Ovary (tissue), 3 donors: Measurements from ENCODE around the gene FTCD.

Experiments
- POLR2A ChIP-seq: fragments of 450-650 bp; IDR thresholded peaks from one replicate; pipeline ENCODE4 v1.6.1; 2017; ENCODE audit warnings: antibody characterized with exemption, mild to moderate bottlenecking, moderate library complexity
- TF ChIP-seq, protein P1 (sequence below), 3 donors: fragments of 450-650 bp in 2 of 3; fragments of 200-600 bp in 1 of 3; IDR thresholded peaks; one replicate each; pipeline versions ENCODE4 v1.5.1 to v1.8.0; 2016 to 2022; ENCODE audit warnings: antibody characterized with exemption in 3 of 3, mild to moderate bottlenecking in 1 of 3
- donor health status: DM: no; HTN: no; CAD: no.

DNA sequence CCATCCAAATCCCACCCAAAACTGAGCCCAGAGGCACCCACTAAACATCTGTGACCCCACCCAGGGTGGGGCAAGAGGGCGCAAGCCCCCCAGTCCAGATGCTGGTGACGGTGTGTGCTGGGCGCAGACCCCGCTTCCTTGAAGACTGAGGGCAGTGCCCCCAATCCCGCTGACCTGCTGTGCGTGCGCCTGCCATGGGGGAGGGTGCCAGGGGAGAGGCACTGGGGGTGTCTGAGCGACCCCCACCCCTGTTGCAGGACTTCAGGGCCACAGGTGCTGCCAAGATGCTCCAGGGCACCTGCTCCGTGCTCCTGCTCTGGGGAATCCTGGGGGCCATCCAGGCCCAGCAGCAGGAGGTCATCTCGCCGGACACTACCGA lies 44.2 kb downstream of the FTCD start:
- TF ChIP-seq, protein P1, sequence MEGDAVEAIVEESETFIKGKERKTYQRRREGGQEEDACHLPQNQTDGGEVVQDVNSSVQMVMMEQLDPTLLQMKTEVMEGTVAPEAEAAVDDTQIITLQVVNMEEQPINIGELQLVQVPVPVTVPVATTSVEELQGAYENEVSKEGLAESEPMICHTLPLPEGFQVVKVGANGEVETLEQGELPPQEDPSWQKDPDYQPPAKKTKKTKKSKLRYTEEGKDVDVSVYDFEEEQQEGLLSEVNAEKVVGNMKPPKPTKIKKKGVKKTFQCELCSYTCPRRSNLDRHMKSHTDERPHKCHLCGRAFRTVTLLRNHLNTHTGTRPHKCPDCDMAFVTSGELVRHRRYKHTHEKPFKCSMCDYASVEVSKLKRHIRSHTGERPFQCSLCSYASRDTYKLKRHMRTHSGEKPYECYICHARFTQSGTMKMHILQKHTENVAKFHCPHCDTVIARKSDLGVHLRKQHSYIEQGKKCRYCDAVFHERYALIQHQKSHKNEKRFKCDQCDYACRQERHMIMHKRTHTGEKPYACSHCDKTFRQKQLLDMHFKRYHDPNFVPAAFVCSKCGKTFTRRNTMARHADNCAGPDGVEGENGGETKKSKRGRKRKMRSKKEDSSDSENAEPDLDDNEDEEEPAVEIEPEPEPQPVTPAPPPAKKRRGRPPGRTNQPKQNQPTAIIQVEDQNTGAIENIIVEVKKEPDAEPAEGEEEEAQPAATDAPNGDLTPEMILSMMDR (IDR thresholded peaks at IDR 0.05): no peak
- TF ChIP-seq POLR2A: no peak
